Measurements from ENCODE around the gene LLGL2. TPM values are rescaled to one million over a fixed set of nuclear protein-coding genes. Genes with fewer than 3 reads are reported as not detected.
A peak's percentile ranks its signal among the peaks of the same experiment; 100 is the strongest.

Gene LLGL2
- polyA plus RNA-seq, 1 donor (not counting 4 experiments of a cell fraction or from before 2014, with no cell fraction given) = 13.8 TPM

GRCh38 chr17:75498726-75499213 lies 26.7 kb upstream of the LLGL2 start:
- Histone ChIP-seq H3K27ac (ENCODE audit: control insufficient read depth, insufficient read depth, low read length) (no peak overlapping the region), H3K9me3 (ENCODE audit: control insufficient read depth, low read depth, low read length) (no peaks in the 10 kb centered on the region), H3K4me3 (ENCODE audit: control insufficient read depth in 2 of 3, extremely low read depth in 1 of 3, insufficient read depth in 2 of 3, low read depth in 1 of 3, low read length in 3 of 3) (no peak overlapping the region), H2AFZ (ENCODE audit: control insufficient read depth, low read length) (no peak overlapping the region), H3K36me3 (ENCODE audit: control insufficient read depth in 2 of 2, extremely low read depth in 1 of 2, insufficient read depth in 2 of 2, low read length in 2 of 2) (peaks cover 8 to 16% of the 10 kb centered on the region in 2 experiments), H3K9me1 (ENCODE audit: control insufficient read depth, extremely low read depth, insufficient read depth, low read length) (no peaks in the 10 kb centered on the region), H3K4me1 (ENCODE audit: control insufficient read depth, extremely low read depth, insufficient read depth, low read length) (no peaks in the 10 kb centered on the region), H3K4me2 (ENCODE audit: control insufficient read depth, extremely low read depth, insufficient read depth, low read depth, low read length) (no peak overlapping the region), H3K27me3 (ENCODE audit: control insufficient read depth, extremely low read depth, insufficient read depth, low read length) (no peaks in the 10 kb centered on the region), H3K9ac (ENCODE audit: control insufficient read depth, extremely low read depth, insufficient read depth, low read length) (no peak overlapping the region), H4K20me1 (ENCODE audit: control insufficient read depth, extremely low read depth, insufficient read depth, low read length) (no peaks in the 10 kb centered on the region), H3K79me2 (ENCODE audit: control insufficient read depth, insufficient read depth, low read length) (no peaks in the 10 kb centered on the region)
- no peak for DNase-seq (ENCODE audit: low read depth, low spot score)
- FAIRE-seq = no peak
- dilution Hi-C loops (cut with MboI; ENCODE audit: extremely low pct_ligation_motif_present, low sequenced_read_pairs) = no loop called here
- TF ChIP-seq CTCF (optimal IDR thresholded peaks at IDR 0.05 in 1 of 3, IDR thresholded peaks at IDR 0.05 in 1 of 3, conservative IDR thresholded peaks at IDR 0.05 in 1 of 3; ENCODE audit: extremely low read depth in 1 of 3, insufficient read depth in 2 of 3, low read length in 3 of 3) = peak in 1 of 3 experiments; percentile 55
- no peak for TF ChIP-seq EZH2 (IDR thresholded peaks at IDR 0.05; ENCODE audit: low read length)

- H3K27me3 ChIP-seq (ENCODE audit: control insufficient read depth, extremely low read depth, insufficient read depth, low read length) = no peaks in the 10 kb centered on the region
- H3K9me3 ChIP-seq (ENCODE audit: control insufficient read depth, low read depth, low read length) = no peaks in the 10 kb centered on the region
- dilution Hi-C loops (cut with MboI; ENCODE audit: extremely low pct_ligation_motif_present, low sequenced_read_pairs) = no loop called here
- peaks cover 8 to 16% of the 10 kb centered on the region in 2 experiments for H3K36me3 ChIP-seq (ENCODE audit: control insufficient read depth in 2 of 2, extremely low read depth in 1 of 2, insufficient read depth in 2 of 2, low read length in 2 of 2)
- H2AFZ ChIP-seq (ENCODE audit: control insufficient read depth, low read length) = no peak overlapping the region
- H3K4me3 ChIP-seq (ENCODE audit: control insufficient read depth in 2 of 3, extremely low read depth in 1 of 3, insufficient read depth in 2 of 3, low read depth in 1 of 3, low read length in 3 of 3) = no peak overlapping the region
- no peak for DNase-seq (ENCODE audit: low read depth, low spot score)
- FAIRE-seq = no peak
- H3K9me1 ChIP-seq (ENCODE audit: control insufficient read depth, extremely low read depth, insufficient read depth, low read length) = no peaks in the 10 kb centered on the region
- no peak overlapping the region for H3K9ac ChIP-seq (ENCODE audit: control insufficient read depth, extremely low read depth, insufficient read depth, low read length)
- no peaks in the 10 kb centered on the region for H4K20me1 ChIP-seq (ENCODE audit: control insufficient read depth, extremely low read depth, insufficient read depth, low read length)
- H3K4me1 ChIP-seq (ENCODE audit: control insufficient read depth, extremely low read depth, insufficient read depth, low read length) = no peaks in the 10 kb centered on the region
- no peaks in the 10 kb centered on the region for H3K79me2 ChIP-seq (ENCODE audit: control insufficient read depth, insufficient read depth, low read length)
- H3K27ac ChIP-seq (ENCODE audit: control insufficient read depth, insufficient read depth, low read length) = no peak overlapping the region
- TF ChIP-seq CTCF (optimal IDR thresholded peaks at IDR 0.05 in 1 of 3, IDR thresholded peaks at IDR 0.05 in 1 of 3, conservative IDR thresholded peaks at IDR 0.05 in 1 of 3; ENCODE audit: extremely low read depth in 1 of 3, insufficient read depth in 2 of 3, low read length in 3 of 3) (no peak), EZH2 (IDR thresholded peaks at IDR 0.05; ENCODE audit: low read length) (no peak)
- H3K4me2 ChIP-seq (ENCODE audit: control insufficient read depth, extremely low read depth, insufficient read depth, low read depth, low read length) = no peak overlapping the region
Observed at GRCh38 chr17:75499313-75500022, 26.0 kb upstream of the LLGL2 start.

Measured in keratinocyte (primary cell).